GM12874 (cell line): Measurements from ENCODE around the gene LEPROT.

ENCODE experiments used
- TF ChIP-seq, protein P1 (sequence below): IDR thresholded peaks from 2 replicates; pipeline ENCODE4 v1.5.1; 2011; ENCODE audit warnings: low read depth, mild to moderate bottlenecking, control low read depth, low read length, moderate library complexity; ENCODE audit not compliant: insufficient read depth

LEPROT gene

GRCh38 chr1:65414538-65414937 is 5.9 kb upstream of the LEPROT start:
- TF ChIP-seq, protein P1, sequence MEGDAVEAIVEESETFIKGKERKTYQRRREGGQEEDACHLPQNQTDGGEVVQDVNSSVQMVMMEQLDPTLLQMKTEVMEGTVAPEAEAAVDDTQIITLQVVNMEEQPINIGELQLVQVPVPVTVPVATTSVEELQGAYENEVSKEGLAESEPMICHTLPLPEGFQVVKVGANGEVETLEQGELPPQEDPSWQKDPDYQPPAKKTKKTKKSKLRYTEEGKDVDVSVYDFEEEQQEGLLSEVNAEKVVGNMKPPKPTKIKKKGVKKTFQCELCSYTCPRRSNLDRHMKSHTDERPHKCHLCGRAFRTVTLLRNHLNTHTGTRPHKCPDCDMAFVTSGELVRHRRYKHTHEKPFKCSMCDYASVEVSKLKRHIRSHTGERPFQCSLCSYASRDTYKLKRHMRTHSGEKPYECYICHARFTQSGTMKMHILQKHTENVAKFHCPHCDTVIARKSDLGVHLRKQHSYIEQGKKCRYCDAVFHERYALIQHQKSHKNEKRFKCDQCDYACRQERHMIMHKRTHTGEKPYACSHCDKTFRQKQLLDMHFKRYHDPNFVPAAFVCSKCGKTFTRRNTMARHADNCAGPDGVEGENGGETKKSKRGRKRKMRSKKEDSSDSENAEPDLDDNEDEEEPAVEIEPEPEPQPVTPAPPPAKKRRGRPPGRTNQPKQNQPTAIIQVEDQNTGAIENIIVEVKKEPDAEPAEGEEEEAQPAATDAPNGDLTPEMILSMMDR = no peak

GRCh38 chr1:65416767-65417166 is 3.7 kb upstream of the LEPROT start:
- TF ChIP-seq, protein P1 = no peak

DNA sequence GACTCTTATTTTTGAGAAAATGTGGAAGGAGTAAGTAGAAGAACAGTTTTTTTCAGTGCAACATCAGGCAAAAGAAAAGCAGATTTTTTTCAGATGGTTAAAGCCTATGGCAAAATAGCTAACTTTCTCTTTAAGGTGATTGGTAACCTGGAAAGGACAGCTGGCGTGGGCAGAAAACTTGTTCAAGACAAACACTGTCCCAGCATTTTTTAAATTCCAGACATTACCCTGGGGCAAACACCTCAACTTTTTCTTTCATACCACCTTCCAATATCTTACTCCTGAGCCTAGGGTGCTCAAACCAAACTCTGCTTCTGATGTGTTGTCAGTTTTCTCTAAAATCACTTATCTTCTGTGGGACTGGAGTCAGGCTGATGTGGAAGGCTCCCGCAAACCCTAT is 2.7 kb upstream of the LEPROT start:
- TF ChIP-seq, protein P1 = no peak

DNA sequence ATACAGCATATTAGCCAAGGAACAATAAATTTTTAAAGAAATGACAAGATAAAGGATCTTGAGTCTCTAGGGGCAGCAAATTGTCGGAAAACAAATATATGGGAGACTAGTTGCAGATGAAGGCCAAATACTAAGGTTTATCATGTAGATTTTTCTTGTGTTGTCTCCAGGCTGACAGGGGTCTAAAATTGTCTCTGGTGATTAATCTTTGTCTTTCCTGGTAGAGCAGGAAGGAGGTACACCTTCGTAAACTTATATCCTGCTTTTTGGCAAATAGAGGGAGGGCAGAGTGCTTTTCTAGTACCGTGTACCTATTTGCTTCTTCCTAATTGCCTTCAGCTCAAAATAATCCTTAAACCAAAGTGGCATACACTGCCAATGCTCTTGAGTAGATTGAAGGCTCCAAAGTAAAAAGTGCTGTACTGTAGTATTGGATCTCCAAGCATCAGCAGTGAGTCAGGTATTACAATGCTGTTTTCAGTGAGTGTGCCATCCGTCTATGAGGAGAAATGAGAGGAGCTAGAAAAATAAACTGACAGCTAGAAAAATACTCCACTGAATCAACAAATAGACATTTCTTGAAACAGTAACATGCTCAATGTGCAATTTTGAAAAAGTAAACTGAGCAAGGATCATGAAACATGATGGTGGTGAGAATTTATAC is 1.8 kb upstream of the LEPROT start:
- TF ChIP-seq, protein P1 = no peak

DNA sequence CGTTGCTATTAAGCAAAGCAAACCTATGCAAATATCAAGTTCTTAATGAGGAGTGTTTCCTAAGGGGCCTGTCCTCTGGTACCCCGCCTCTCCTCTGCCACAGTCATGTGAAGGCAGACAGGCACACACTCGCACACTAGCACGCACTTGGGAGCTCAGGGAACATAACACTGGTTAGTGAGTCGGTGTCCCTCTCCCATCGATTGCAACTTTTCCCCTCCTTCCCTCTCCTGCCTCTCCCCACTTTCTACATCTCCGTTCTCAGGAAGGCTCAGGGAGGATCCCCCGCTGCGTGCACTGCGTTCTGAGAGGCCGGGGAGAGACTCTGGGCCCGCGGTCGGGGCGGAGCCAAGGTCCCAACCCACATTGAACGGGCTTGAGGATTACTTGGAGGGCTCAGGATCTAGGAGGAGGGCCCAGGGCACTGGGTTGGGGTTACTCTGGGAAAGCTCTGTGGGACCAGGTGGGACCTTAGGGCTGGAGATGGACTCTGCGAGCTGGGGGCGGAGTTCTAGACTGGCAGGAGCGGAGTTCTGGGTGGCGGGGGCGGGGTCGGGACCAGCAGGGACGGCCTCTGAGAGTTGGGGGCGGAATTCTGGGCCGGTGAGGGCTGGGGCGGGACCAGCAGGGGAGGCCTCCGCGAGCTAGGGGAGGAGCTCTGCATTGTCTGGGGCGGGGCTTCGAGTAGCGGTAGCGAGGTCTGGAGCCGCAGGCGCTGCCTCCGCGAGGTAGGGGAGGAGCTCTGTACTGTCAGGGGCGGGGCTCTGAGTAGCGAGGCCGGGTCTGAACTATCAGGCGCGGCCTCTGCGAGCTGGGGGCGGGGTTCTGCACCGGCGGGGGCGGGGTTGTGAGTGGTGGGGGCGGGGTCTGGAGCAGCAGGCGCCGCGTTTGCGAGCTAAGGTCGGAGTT is 533 bp upstream of the LEPROT start:
- TF ChIP-seq, protein P1 = no peak

GRCh38 chr1:65421351-65422025 is 1.0 kb downstream of the LEPROT start:
- TF ChIP-seq, protein P1 = no peak
